Rectal smooth muscle tissue (tissue), 1 donor: ENCODE data around the gene ATP8B1.

Experiments
- H3K27ac ChIP-seq: one replicate; pipeline ENCODE4 v1.7.0; 2013; ENCODE audit warnings: low read depth, low read length, inconsistent platforms
- H3K27me3 ChIP-seq: one replicate; pipeline ENCODE4 v1.7.0; 2013; ENCODE audit warnings: low read length; ENCODE audit not compliant: control insufficient read depth, insufficient read depth
- H3K36me3 ChIP-seq: one replicate; pipeline ENCODE4 v1.7.0; 2013; ENCODE audit warnings: low read length; ENCODE audit not compliant: control insufficient read depth, insufficient read depth
- H3K4me1 ChIP-seq: one replicate; pipeline ENCODE4 v1.7.0; 2013; ENCODE audit warnings: low read length; ENCODE audit not compliant: control insufficient read depth, insufficient read depth
- H3K4me3 ChIP-seq: one replicate; pipeline ENCODE4 v1.7.0; 2013; ENCODE audit warnings: low read length
- H3K9ac ChIP-seq: one replicate; pipeline ENCODE4 v1.7.0; 2013; ENCODE audit warnings: low read length

ATP8B1 gene

DNA sequence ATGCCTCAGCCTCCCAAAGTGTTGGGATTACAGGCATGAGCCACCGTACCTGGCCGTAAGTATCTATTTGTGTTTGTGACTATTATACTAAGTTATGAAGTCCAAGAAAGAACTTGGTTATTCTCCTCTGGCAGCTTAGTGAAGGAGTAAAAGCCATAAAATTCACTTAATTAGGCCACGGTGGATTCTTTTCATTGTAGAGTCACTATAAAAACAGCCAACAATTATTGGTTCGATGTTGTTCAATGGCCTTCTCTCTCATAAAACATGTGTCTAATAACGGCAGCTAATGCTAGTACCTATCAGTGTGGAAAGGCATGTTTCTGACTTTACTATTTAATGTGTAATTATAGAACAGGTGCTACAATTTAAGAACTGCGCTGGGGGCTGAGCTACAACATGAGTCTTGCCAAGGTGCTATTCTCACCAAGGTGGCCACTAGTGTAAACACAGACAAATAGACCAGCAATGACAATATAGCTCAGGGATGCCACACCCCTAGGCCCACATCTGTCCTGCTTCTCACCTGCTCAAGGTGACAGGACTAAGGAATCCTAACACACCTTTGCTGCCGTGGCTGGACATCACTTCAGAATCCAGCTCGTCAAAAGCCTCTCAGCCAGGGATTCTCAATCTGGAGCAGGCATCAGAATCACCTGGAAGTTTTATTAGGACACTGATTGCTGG, 17.2 kb downstream of the ATP8B1 start:
- H3K9ac ChIP-seq = no peak overlapping the region
- H3K4me1 ChIP-seq = peaks cover 23% of the 10 kb centered on the region
- H3K36me3 ChIP-seq = peaks cover 2% of the 10 kb centered on the region
- H3K27me3 ChIP-seq = no peaks in the 10 kb centered on the region
- H3K27ac ChIP-seq = peak overlapping the region; percentile 15
- H3K4me3 ChIP-seq = no peak overlapping the region

DNA sequence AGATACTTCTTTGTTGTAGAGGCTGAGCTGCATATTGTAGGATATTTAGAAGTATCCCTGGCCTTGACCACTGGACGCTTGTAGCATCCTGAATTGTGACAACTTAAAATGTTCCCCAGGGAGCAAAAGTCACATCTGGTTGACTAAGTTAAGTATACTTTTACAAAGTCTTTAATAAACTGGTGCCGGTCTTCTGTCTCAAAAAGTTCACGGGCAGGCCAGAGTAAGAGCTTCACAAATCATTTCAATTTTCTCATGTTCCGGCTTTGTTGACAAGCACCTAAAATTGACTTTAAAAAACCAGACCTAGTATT, 18.4 kb downstream of the ATP8B1 start:
- no peaks in the 10 kb centered on the region for H3K27me3 ChIP-seq
- H3K27ac ChIP-seq = peak overlapping the region; percentile 21
- H3K4me3 ChIP-seq = no peak overlapping the region
- peaks cover 2% of the 10 kb centered on the region for H3K36me3 ChIP-seq
- peaks cover 31% of the 10 kb centered on the region for H3K4me1 ChIP-seq
- H3K9ac ChIP-seq = no peak overlapping the region

DNA sequence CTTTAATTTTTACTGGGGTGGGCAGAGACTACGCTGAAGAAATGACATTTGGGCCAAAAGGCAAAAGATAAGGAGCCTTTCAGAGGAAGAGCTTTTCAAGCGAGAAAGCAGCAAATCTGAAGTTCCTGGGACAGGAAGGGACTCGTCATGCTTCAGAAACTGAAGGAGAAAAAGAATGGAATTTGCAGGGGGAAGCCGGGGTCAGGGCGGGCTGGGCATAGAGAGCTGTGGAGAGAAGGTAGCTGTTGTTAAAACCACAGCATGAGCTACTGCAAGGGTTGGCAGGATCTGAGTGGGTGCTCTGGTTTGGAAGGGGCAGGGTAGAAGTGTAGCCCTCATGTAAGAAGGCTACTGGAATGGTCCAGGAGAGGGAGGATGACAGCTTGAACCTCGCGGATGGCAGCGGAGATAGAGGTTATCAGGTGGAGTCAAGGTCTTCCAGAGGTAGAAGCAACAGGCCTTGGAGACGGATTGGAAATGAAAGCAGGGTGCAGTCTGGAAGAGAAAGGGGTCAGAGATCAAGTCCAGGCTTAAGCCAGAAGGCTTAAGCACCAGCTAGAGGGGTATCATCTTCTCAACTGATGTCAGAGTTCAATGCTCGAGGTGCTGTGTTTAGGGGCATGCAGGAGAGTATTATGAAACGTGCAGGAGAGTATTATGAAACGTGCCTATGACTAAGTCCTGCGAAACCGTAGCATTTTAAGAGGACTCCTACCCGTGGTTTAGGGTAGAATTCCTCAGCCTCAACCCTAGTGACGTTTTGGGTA, 18.9 kb downstream of the ATP8B1 start:
- Histone ChIP-seq H3K9ac (no peak overlapping the region), H3K27me3 (no peaks in the 10 kb centered on the region), H3K36me3 (peaks cover 2% of the 10 kb centered on the region), H3K4me1 (peaks cover 27% of the 10 kb centered on the region), H3K4me3 (no peak overlapping the region), H3K27ac (peak overlapping the region; percentile 21)

DNA sequence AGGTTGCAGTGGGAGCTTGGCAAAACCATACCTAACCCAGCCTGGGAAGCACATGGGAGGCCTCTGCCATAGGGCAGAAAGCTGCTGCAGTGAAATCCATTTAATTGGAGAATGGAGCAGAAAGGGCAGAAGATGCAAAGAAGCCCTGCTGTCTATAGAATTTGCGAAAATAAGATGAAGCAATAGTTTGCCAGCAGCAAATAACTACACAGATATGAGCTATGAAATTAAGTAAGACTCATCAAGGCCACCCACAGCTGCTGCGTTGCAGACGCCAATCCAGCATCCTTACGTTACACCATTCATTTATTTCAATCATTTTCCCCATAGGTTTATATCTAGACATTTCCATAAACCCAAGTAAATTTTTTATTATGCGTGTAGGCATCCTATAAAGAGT, 21.1 kb downstream of the ATP8B1 start:
- Histone ChIP-seq H3K9ac (no peak overlapping the region), H3K4me1 (peaks cover 18% of the 10 kb centered on the region), H3K36me3 (peaks cover 2% of the 10 kb centered on the region), H3K4me3 (no peak overlapping the region), H3K27ac (no peak overlapping the region), H3K27me3 (no peaks in the 10 kb centered on the region)

DNA sequence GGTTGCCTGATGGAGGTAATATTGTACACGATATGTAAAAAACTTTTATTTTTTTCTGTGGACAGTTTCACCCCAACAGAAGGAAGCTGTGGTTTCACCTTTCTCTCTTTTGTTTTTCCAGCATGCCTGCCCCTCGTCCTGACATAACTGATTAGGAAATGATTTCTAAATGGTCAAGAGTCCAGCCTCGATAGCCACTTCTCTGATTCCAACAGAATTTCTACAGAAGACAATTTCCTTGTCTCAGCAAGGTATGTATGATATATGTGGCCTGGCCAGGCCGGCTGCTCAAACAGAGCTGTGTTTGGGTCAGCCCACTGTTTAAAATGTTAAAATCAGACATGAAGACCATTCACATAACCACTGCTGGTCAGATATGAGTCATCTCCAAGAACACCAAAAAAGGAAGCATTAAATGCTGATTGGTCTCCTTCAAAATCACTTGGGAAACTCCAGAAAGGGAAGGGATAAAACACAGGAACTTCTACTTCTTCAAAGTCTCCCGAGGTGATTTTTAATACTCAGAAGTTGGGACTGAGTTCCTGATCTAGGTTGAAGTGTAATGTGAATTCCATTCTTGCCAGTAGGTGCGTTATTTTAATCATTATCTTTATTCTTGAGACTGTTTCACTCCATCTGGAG, 22.3 kb downstream of the ATP8B1 start:
- H3K27ac ChIP-seq = peak overlapping the region; percentile 62
- H3K4me3 ChIP-seq = no peak overlapping the region
- H3K4me1 ChIP-seq = peaks cover 18% of the 10 kb centered on the region
- H3K27me3 ChIP-seq = no peaks in the 10 kb centered on the region
- H3K9ac ChIP-seq = no peak overlapping the region
- peaks cover 2% of the 10 kb centered on the region for H3K36me3 ChIP-seq

DNA sequence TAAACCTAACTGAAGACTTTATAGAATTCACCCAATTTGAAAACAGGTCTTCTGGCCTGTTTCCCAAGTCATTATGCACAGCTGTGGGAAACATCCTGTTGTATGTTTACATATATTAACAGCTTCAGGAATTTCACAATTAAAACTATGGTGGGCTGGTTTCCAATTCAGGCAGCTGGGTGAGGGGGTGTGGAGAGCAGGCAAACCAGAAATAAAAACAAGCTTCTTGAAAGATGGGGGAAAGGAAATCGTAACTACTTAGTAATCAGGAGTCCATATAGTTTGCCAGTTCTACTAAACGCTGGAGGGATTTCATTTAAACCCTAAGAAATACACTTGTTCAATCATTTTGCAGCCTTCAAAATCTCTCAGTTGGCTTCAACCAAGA, 22.8 kb downstream of the ATP8B1 start:
- H3K9ac ChIP-seq = no peak overlapping the region
- H3K4me1 ChIP-seq = peaks cover 18% of the 10 kb centered on the region
- peaks cover 2% of the 10 kb centered on the region for H3K36me3 ChIP-seq
- no peak overlapping the region for H3K4me3 ChIP-seq
- H3K27ac ChIP-seq = peak overlapping the region; percentile 62
- H3K27me3 ChIP-seq = no peaks in the 10 kb centered on the region

DNA sequence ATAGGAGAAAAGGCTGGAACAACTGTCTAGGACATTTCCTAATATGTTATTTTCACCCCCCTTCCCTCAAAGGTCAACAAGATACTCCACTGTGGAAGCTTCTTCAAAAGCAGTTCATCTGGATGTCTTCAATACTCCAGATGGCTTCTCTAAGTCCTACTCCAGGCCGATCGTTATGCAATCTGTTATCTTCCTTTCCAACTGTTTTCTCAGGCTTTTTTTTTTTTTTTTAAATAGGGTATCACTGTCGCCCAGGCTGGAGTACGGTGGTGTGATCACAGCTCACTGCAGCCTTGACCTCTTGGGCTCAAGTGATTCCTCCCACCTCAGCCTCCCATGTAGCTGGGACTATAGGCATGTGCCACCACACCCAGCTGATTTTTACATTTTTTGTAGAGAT, 26.3 kb downstream of the ATP8B1 start:
- no peak overlapping the region for H3K9ac ChIP-seq
- H3K4me3 ChIP-seq = no peak overlapping the region
- H3K27ac ChIP-seq = no peak overlapping the region
- H3K36me3 ChIP-seq = no peaks in the 10 kb centered on the region
- H3K27me3 ChIP-seq = no peaks in the 10 kb centered on the region
- peaks cover 15% of the 10 kb centered on the region for H3K4me1 ChIP-seq

DNA sequence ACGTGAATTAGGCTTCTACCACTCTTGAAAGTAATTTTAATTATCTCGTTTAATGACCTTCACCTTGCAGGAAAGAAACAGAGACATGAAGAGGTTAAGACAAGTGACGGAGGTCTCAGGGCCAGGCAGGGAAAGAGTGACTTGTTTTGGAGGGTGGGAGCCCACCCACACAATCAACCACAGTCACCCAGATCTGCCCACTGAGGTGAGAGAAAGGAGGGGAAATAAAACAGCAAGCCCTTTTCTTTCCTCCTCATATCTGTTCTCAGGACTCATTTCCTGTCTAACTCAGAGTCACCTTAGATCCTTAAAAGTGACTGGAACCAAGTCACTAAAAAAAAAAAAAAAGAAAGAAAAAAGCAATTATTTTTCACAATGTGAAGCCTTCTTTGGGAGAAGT, 26.8 kb downstream of the ATP8B1 start:
- Histone ChIP-seq H3K9ac (no peak overlapping the region), H3K27me3 (no peaks in the 10 kb centered on the region), H3K27ac (no peak overlapping the region), H3K36me3 (no peaks in the 10 kb centered on the region), H3K4me3 (no peak overlapping the region), H3K4me1 (peaks cover 13% of the 10 kb centered on the region)

DNA sequence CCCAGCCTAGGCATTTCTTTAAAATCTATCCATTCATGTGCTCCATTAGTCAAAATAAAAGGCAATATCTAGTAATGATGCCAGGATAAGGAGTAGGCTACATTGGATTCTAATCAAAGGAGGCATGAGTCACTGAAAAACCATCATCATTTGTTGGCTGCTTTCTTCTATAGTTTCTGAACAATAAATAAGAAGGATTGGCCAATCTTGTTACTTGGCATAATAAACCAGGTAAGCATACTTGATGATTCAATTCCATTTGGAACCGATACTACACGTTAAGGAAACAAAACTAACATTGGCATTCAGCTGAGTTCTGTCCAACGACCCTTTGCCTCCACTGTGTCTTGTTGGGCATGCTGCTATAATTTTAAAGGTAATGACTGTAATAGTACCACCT, 27.2 kb downstream of the ATP8B1 start:
- no peaks in the 10 kb centered on the region for H3K27me3 ChIP-seq
- H3K36me3 ChIP-seq = no peaks in the 10 kb centered on the region
- no peak overlapping the region for H3K9ac ChIP-seq
- no peak overlapping the region for H3K4me3 ChIP-seq
- no peak overlapping the region for H3K27ac ChIP-seq
- H3K4me1 ChIP-seq = peaks cover 9% of the 10 kb centered on the region

DNA sequence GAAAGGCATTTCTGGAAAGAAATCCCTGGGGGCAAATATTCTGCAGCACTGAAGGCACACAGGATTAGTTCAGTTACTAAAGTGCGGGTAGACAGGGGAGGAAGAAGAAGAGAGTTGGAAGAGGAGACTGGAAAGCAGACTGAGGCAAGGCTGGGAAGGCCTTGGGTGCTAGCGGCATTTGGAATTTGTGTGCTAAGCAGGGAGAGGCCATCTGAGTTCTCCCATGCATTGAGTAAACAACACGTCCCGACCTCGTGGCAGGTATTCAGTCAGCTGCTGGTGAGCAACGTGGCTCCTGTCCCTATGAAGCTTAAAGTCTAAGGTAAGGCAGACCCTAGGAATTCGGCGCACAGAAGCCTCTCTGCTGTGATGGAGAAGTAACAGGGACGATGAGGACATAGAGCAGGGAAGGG, 30.7 kb downstream of the ATP8B1 start:
- H3K36me3 ChIP-seq = no peaks in the 10 kb centered on the region
- peaks cover 2% of the 10 kb centered on the region for H3K4me1 ChIP-seq
- no peaks in the 10 kb centered on the region for H3K27me3 ChIP-seq
- H3K27ac ChIP-seq = no peak overlapping the region
- H3K4me3 ChIP-seq = no peak overlapping the region
- no peak overlapping the region for H3K9ac ChIP-seq

DNA sequence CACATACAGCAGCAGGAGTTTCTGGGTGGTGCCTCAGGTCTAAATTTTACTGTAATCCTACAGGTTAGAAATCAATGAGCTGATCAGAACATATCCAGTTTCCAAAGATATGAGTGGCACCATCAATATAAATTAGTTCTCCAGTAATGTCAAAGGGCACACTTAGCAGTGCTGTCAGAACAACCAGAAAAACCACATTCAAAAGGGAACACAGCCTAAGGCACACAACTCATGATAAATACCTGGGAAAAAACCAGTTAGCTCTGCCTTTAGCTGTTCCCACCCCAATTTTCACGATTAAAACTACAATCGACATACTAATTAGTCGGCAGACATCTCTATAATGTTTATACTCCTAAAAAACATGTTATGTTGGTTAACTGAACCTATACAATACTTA, 31.5 kb downstream of the ATP8B1 start:
- no peaks in the 10 kb centered on the region for H3K27me3 ChIP-seq
- H3K4me1 ChIP-seq = peaks cover 2% of the 10 kb centered on the region
- H3K27ac ChIP-seq = no peak overlapping the region
- H3K9ac ChIP-seq = no peak overlapping the region
- no peak overlapping the region for H3K4me3 ChIP-seq
- no peaks in the 10 kb centered on the region for H3K36me3 ChIP-seq

DNA sequence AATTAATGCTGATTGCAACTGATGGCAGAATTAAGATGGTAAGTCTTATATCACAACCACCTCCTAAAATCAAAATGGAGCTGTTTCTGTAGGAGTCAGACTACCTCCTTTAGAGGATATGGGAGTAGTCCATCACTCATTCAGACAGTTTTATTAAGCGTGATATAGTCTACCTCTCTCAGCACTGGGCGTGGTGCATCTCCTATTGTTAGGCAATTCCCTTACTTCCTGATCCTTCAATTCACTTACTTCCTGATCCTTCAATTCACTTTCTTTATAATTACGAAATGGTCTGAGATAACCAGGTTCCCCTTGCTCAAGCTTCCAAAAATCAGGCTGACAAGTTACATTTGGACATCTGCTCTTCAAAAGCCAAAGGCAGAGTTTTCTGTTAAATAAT, 31.9 kb downstream of the ATP8B1 start:
- no peak overlapping the region for H3K4me3 ChIP-seq
- no peak overlapping the region for H3K27ac ChIP-seq
- no peaks in the 10 kb centered on the region for H3K36me3 ChIP-seq
- H3K9ac ChIP-seq = no peak overlapping the region
- H3K27me3 ChIP-seq = no peaks in the 10 kb centered on the region
- peaks cover 2% of the 10 kb centered on the region for H3K4me1 ChIP-seq
